Mesothelial cell of epicardium (in vitro differentiated cells): ENCODE measurements around the gene IARS2. TPM values are rescaled to one million over a fixed set of nuclear protein-coding genes. Genes with fewer than 3 reads are reported as not detected.
"Not testable (repeated sequence)": the region's sequence is repeated elsewhere in the genome, so short reads cannot be mapped to it uniquely, and the experiment has no call there.

ENCODE experiments used
- DNase-seq, 2 experiments: peaks; one replicate each; pipeline ENCODE4 v3.0.0; 2021; ENCODE audit warnings: low spot score in 2 of 2; ENCODE audit not compliant: unreplicated experiment in 2 of 2
- H3K27ac Mint-ChIP-seq: 2 replicates; pipeline ENCODE4 v1.8.0; 2021; ENCODE audit warnings: mixed read lengths
- H3K27me3 Mint-ChIP-seq: 2 replicates; pipeline ENCODE4 v1.8.0; 2021; ENCODE audit warnings: low read depth, mixed read lengths
- H3K36me3 Mint-ChIP-seq: 2 replicates; pipeline ENCODE4 v1.8.0; 2021; ENCODE audit warnings: mixed read lengths
- H3K4me1 Mint-ChIP-seq: 2 replicates; pipeline ENCODE4 v1.8.0; 2021; ENCODE audit warnings: mixed read lengths
- H3K4me3 Mint-ChIP-seq: 2 replicates; pipeline ENCODE4 v1.8.0; 2021; ENCODE audit warnings: mild to moderate bottlenecking, moderate library complexity, mixed read lengths
- H3K9me3 Mint-ChIP-seq: 2 replicates; pipeline ENCODE4 v1.8.0; 2021; ENCODE audit warnings: mixed read lengths
- total RNA-seq: library from RNA; stranded (reverse); gene quantifications from 3 replicates; pipeline ENCODE4 v1.2.1, GENCODE V29; 2021
- TF ChIP-seq, protein P1 (sequence below): fragments of 200-600 bp; sonication (generic); IDR thresholded peaks from one replicate; pipeline ENCODE4 v1.5.0; 2021; ENCODE audit warnings: antibody characterized with exemption; ENCODE audit not compliant: unreplicated experiment

The IARS2 gene
- total RNA-seq, 1 donor from 2014 or later = 60.4 TPM

DNA sequence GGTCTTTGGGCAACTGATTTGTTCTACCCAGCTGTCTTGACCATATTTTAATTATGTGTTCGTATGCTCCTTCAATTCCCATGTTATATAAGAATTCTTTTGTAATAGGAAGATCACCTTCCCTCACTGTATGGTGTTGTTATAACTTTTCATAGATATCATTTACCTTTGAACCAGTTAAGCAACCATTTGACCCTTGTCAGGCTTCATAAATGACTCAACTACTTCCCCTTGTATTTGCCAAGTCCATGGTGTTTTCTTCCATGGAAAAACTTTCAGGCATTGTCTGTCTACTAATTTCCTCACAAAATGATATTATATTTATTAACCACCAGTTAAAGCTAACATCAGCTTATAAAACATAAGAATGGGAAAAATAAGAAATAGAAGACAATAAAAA, 9.5 kb upstream of the IARS2 start:
- no peaks in the 10 kb centered on the region for H3K27me3 Mint-ChIP-seq
- TF ChIP-seq, protein P1, sequence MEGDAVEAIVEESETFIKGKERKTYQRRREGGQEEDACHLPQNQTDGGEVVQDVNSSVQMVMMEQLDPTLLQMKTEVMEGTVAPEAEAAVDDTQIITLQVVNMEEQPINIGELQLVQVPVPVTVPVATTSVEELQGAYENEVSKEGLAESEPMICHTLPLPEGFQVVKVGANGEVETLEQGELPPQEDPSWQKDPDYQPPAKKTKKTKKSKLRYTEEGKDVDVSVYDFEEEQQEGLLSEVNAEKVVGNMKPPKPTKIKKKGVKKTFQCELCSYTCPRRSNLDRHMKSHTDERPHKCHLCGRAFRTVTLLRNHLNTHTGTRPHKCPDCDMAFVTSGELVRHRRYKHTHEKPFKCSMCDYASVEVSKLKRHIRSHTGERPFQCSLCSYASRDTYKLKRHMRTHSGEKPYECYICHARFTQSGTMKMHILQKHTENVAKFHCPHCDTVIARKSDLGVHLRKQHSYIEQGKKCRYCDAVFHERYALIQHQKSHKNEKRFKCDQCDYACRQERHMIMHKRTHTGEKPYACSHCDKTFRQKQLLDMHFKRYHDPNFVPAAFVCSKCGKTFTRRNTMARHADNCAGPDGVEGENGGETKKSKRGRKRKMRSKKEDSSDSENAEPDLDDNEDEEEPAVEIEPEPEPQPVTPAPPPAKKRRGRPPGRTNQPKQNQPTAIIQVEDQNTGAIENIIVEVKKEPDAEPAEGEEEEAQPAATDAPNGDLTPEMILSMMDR = no peak
- H3K4me3 Mint-ChIP-seq = no peak overlapping the region
- peaks cover 2% of the 10 kb centered on the region for H3K4me1 Mint-ChIP-seq
- H3K27ac Mint-ChIP-seq = no peak overlapping the region
- peaks cover 9% of the 10 kb centered on the region for H3K9me3 Mint-ChIP-seq
- no peak for DNase-seq
- peaks cover 30% of the 10 kb centered on the region for H3K36me3 Mint-ChIP-seq

DNA sequence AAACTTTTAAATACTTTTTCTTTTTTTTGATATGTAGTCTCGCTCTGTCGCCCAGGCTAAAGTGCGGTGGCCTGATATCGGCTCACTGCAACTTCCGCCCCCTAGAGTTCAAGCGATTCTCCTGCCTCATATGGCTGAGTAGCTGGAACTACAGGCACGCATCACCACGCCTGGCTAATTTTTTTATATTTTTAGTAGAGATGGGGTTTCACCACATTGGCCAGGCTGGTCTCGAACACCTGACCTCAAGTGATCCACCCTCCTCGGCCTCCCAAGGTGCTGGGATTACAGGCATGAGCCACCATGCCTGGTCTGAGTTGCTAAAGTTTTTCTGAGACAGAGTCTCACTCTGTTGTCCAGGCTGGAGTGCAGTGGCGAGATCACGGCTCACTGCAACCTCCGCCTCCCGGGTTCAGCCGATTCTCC, 7.7 kb upstream of the IARS2 start:
- H3K4me1 Mint-ChIP-seq, H3K4me3 Mint-ChIP-seq, H3K27ac Mint-ChIP-seq, H3K9me3 Mint-ChIP-seq, H3K27me3 Mint-ChIP-seq, DNase-seq: not testable (repeated sequence)
- peaks cover 18% of the 10 kb centered on the region for H3K36me3 Mint-ChIP-seq

DNA sequence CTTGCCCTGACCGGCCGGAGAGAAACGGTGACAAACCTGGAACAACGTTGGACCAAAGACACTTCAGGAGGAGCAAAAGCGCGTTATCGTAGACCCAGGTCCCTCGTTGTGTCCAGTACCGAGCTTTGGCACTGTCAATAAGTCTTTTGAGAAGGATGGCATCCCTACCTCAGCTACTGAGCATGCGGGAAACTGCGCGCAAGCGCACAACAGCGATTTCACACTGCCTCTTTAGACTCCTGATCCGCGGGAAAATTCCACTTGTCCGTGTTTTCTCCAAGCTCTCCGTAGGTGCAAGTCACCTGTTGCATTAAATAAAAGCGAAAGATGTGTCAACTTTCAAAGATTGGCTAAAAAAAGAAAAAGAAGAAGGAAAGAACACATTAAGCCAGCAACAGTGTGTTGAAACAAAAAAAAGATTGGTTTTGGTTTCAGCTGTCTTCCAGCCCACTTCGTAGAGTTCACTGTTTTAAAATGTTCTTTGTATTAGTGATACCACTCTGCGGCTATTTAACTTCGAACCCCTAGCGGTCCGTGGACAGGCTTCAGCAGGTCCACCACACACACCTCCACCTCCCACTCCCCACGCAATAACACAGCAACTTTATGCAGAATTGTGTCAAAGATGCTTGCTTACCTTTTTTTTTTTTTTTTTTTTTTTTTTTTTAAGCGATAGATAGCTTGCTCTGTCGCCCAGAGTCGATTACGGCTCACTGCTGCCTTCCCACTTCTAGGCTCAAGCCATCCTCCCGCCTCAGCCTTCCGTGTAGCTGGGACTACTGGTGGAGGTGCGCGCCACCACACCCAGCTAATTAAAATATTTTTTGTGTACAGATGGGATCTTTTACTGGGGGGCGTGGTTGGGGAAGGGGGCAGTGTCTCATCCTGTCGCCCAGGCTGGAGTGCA, 4.0 kb upstream of the IARS2 start, which contains the start of gene BPNT1:
Gene BPNT1 (minus strand): TSS at position 139 of the 907 bp plus-strand sequence. CDS start 9,942 bp downstream, outside the sequence.
- Mint-ChIP-seq H3K27ac (peak within 1 kb of the TSS; percentile 88), H3K4me3 (peak within 1 kb of the TSS; percentile 98), H3K27me3 (no peaks in the 10 kb centered on the region), H3K36me3 (no peaks in the 10 kb centered on the region), H3K4me1 (peaks cover 12% of the 10 kb centered on the region), H3K9me3 (no peaks in the 10 kb centered on the region)
- peak; percentile 86 to 96 for DNase-seq
- TF ChIP-seq, protein P1 = no peak

DNA sequence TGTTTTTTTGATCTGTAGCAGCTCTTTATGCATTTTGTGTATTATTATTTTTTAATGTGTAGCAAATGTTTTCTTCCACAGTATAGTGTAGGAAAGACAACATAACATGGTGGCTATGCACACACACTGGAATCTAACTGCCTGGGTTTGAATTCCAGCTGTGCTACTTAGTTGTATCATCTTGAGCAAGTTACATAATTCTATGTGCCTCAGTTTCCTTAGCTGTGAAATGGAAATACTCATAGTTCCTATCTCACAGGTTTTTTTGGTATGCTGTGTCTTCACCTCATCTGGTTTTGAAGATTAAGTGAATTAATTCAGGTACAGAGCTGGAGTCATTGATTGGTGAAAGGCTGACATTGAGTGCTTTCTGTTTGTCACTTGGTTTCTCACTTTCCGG, 1.2 kb upstream of the IARS2 start:
- no peaks in the 10 kb centered on the region for H3K9me3 Mint-ChIP-seq
- no peak for DNase-seq
- no peaks in the 10 kb centered on the region for H3K27me3 Mint-ChIP-seq
- peaks cover 20% of the 10 kb centered on the region for H3K4me1 Mint-ChIP-seq
- TF ChIP-seq, protein P1 = no peak
- H3K36me3 Mint-ChIP-seq = peaks cover 4% of the 10 kb centered on the region
- no peak overlapping the region for H3K4me3 Mint-ChIP-seq
- H3K27ac Mint-ChIP-seq = no peak overlapping the region

DNA sequence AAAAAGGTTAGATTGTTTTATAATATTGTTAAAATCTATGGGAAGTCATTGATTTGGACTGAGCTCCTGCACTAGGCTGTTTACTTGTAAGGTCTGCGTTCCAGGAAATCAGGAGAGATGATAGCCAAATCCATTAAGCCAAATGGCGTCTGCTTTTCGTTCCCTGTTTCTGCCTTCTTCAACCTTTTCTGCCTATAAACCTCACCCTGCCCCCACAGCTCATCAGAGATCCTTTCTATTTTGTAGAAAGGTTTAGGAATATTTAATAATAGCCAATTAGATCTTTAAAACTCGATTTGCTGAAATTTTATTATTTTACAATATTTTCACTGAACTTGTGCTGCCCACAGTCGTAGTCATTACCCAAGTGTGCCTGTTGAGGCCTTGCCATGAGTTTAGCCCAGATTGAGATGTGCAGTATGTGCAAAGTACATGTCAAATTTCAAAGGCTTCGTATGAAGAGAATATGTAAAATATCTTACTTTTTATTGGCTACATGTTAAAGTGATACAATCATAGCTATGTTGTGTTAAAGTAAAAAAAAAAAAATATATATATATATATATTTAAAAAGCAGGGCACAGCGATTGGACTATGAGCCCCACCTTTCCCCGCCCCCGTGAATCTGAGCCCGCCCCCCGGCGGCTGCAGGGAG, 444 bp upstream of the IARS2 start:
- peaks cover 8% of the 10 kb centered on the region for H3K36me3 Mint-ChIP-seq
- peaks cover 20% of the 10 kb centered on the region for H3K4me1 Mint-ChIP-seq
- TF ChIP-seq, protein P1 = no peak
- H3K27ac Mint-ChIP-seq = peak overlapping the region; percentile 56
- no peaks in the 10 kb centered on the region for H3K9me3 Mint-ChIP-seq
- H3K27me3 Mint-ChIP-seq = no peaks in the 10 kb centered on the region
- no peak for DNase-seq
- H3K4me3 Mint-ChIP-seq = peak overlapping the region; percentile 36

DNA sequence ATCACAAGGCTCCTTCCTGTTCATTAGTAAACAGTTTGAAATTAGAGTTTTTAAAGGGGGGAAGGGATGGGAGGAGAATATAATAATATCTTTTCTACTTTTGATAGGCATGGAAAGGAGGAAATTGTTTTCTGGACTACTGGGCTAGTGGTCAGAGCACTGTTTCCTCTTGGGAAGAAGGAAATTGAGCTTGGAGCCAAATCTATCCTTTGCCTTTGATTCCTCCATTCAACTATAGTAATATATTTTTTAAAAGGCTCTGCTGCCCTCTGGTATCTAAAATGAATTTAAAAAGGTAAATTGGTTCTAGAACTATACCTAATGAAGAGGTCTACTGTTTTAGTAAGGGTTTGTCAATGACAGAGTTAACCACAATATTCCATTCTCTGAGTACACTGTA, 5.9 kb downstream of the IARS2 start:
- H3K4me1 Mint-ChIP-seq = peaks cover 10% of the 10 kb centered on the region
- H3K27ac Mint-ChIP-seq = no peak overlapping the region
- no peak overlapping the region for H3K4me3 Mint-ChIP-seq
- no peak for DNase-seq
- H3K9me3 Mint-ChIP-seq = no peaks in the 10 kb centered on the region
- peaks cover 21% of the 10 kb centered on the region for H3K36me3 Mint-ChIP-seq
- TF ChIP-seq, protein P1 = no peak
- H3K27me3 Mint-ChIP-seq = no peaks in the 10 kb centered on the region

DNA sequence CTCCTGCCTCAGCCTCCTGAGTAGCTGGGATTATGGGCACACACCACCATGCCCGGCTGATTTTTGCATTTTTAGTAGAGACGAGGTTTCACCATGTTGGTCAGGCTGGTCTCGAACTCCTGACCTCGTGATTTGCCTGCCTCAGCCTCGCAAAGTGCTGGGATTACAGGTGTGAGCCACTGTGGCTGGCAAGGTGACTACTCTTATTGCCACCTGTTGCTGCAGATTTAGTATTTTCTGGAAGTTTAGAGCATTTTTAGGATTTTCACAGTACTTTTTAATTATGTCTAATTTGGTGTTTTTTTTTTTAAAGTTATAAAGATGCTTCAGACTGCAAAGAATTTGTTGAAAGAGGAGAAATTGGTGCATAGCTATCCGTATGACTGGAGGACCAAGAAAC, 16.5 kb downstream of the IARS2 start:
- not testable (repeated sequence) for H3K9me3 Mint-ChIP-seq, H3K27me3 Mint-ChIP-seq, DNase-seq, H3K4me1 Mint-ChIP-seq, H3K27ac Mint-ChIP-seq, H3K4me3 Mint-ChIP-seq
- H3K36me3 Mint-ChIP-seq = peaks cover 43% of the 10 kb centered on the region

DNA sequence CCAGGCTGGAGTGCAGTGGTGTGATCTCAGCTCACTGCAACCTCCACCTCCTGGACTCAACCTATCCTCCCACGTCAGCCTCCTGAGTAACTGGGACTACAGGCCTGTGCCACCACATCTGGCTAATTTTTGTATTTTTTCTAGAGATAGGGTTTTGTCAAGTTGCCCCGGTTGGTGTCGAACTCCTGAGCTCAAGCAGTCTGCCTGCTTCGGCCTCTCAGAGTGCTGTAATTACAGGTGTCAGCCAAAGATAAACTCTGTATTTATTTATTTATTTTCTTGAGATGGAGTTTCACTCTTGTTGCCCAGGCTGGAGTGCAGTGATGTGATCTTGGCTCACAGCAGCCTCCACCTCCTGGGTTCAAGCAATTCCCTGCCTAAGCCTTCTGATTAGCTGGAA, 18.7 kb downstream of the IARS2 start:
- not testable (repeated sequence) for H3K9me3 Mint-ChIP-seq, H3K4me3 Mint-ChIP-seq, H3K27ac Mint-ChIP-seq, H3K4me1 Mint-ChIP-seq, H3K27me3 Mint-ChIP-seq, DNase-seq
- peaks cover 34% of the 10 kb centered on the region for H3K36me3 Mint-ChIP-seq
